GM23248 (cell line): ENCODE results near the gene ARHGAP26. TPM values are rescaled to one million over a fixed set of nuclear protein-coding genes. Genes with fewer than 3 reads are reported as not detected.
A peak's percentile ranks its signal among the peaks of the same experiment; 100 is the strongest.

Experiments used
- DNase-seq: peaks from one replicate; pipeline ENCODE4 v3.0.0-alpha.2; 2015
- H2AFZ ChIP-seq: fragments of 200-600 bp; sonication (generic); 2 replicates; pipeline ENCODE4 v1.6.1; 2016; ENCODE audit warnings: antibody characterized with exemption
- H3F3A ChIP-seq: fragments of 200-600 bp; sonication (generic); 2 replicates; pipeline ENCODE4 v1.6.1; 2016; ENCODE audit warnings: mild to moderate bottlenecking, antibody characterized with exemption, mixed run types; ENCODE audit not compliant: insufficient read depth
- H3K27ac ChIP-seq: fragments of 200-600 bp; sonication (generic); 2 replicates; pipeline ENCODE4 v1.5.1; 2016; ENCODE audit warnings: mild to moderate bottlenecking
- H3K27me3 ChIP-seq: fragments of 200-600 bp; sonication (generic); replicated peaks from 2 replicates; pipeline ENCODE4 v1.6.1; 2016; ENCODE audit warnings: mild to moderate bottlenecking; ENCODE audit not compliant: insufficient read depth
- H3K36me3 ChIP-seq: fragments of 200-600 bp; sonication (generic); 2 replicates; pipeline ENCODE4 v1.6.1; 2016; ENCODE audit warnings: low read depth, mild to moderate bottlenecking
- H3K4me1 ChIP-seq: fragments of 200-600 bp; sonication (generic); 2 replicates; pipeline ENCODE4 v1.6.1; 2016; ENCODE audit warnings: mild to moderate bottlenecking; ENCODE audit not compliant: insufficient read depth
- H3K4me2 ChIP-seq: fragments of 200-600 bp; sonication (generic); one replicate; pipeline ENCODE4 v1.6.1; 2016; ENCODE audit warnings: mild to moderate bottlenecking; ENCODE audit not compliant: unreplicated experiment
- H3K4me3 ChIP-seq: fragments of 200-600 bp; sonication (generic); 2 replicates; pipeline ENCODE4 v1.5.1; 2016; ENCODE audit warnings: mild to moderate bottlenecking
- H3K79me2 ChIP-seq: fragments of 200-600 bp; sonication (generic); 2 replicates; pipeline ENCODE4 v1.6.1; 2016; ENCODE audit warnings: mild to moderate bottlenecking; ENCODE audit not compliant: insufficient read depth
- H3K9ac ChIP-seq: fragments of 200-600 bp; sonication (generic); 2 replicates; pipeline ENCODE4 v1.6.1; 2016; ENCODE audit warnings: mild to moderate bottlenecking
- H3K9me2 ChIP-seq: fragments of 200-600 bp; sonication (generic); 2 replicates; pipeline ENCODE4 v1.6.1; 2016; ENCODE audit warnings: mixed run types, mild to moderate bottlenecking, moderate library complexity; ENCODE audit not compliant: insufficient read depth
- H3K9me3 ChIP-seq: fragments of 200-600 bp; sonication (generic); one replicate; pipeline ENCODE4 v1.6.1; 2017; ENCODE audit warnings: low read depth
- H4K20me1 ChIP-seq: fragments of 200-600 bp; sonication (generic); 2 replicates; pipeline ENCODE4 v1.6.0; 2016; ENCODE audit not compliant: insufficient read depth
- EZH2 ChIP-seq: fragments of 200-600 bp; sonication (generic); IDR thresholded peaks from 2 replicates; pipeline ENCODE4 v1.6.1; 2018; ENCODE audit warnings: antibody characterized with exemption, mild to moderate bottlenecking; ENCODE audit not compliant: insufficient read depth, poor library complexity, severe bottlenecking
- EZH2phosphoT487 ChIP-seq: fragments of 200-600 bp; sonication (generic); IDR thresholded peaks from 2 replicates; pipeline ENCODE4 v1.6.1; 2018; ENCODE audit warnings: antibody characterized with exemption, moderate library complexity, mild to moderate bottlenecking, low read depth; ENCODE audit not compliant: insufficient read depth
- WGBS, 2 experiments: methylation state at CpG; one replicate each; pipeline ENCODE4 v1.1.6; 2015 to 2017; ENCODE audit warnings: low lambda C conversion rate in 2 of 2, low coverage in 1 of 2; ENCODE audit errors: missing lambda C conversion rate in 2 of 2; 5-methylcytosine and 5-hydroxymethylcytosine counted together
- in situ Hi-C: fragments of 300-500 bp; cut with MboI; formaldehyde crosslinking; loops from 2 replicates; pipeline ENCODE4 v1.15.0; 2020
- polyA plus RNA-seq: library from polyadenylated mRNA; unstranded; fragments of >200 nt; fragmentation: Nextera tagmentation; extraction: Ambion mirVana; gene quantifications from 2 replicates; pipeline ENCODE4 v1.2.1, GENCODE V29; 2016
- total RNA-seq: library from RNA; depleted of rRNA; stranded (reverse); fragments of >200 nt; shearing (Covaris generic); gene quantifications from 2 replicates; pipeline ENCODE4 v1.2.3, GENCODE V29; 2014

Gene ARHGAP26
- total and polyA plus RNA-seq, 2 experiments from 2014 or later, result 1.6 to 1.7 TPM

- no peak overlapping the region for H3K4me2 ChIP-seq
- H3K36me3 ChIP-seq, result no peaks in the 10 kb centered on the region
- no peak overlapping the region for H2AFZ ChIP-seq
- 84 to 90% methylated on average over 4 of the region's 4 CpGs for WGBS, 2 experiments
- H3K4me3 ChIP-seq, result no peak overlapping the region
- H4K20me1 ChIP-seq, result no peaks in the 10 kb centered on the region
- TF ChIP-seq EZH2, result no peak
- TF ChIP-seq EZH2phosphoT487, result no peak
- in situ Hi-C loops, result no loop called here
- no peak overlapping the region for H3K9ac ChIP-seq
- no peak for DNase-seq
- H3K27me3 ChIP-seq, result no peaks in the 10 kb centered on the region
- H3F3A ChIP-seq, result peaks cover 5% of the 10 kb centered on the region; the same call in 1 of the 2 replicates
- no peaks in the 10 kb centered on the region for H3K79me2 ChIP-seq
- no peaks in the 10 kb centered on the region for H3K9me2 ChIP-seq
- peaks cover 13% of the 10 kb centered on the region; the same call in 1 of the 2 replicates for H3K4me1 ChIP-seq
- no peaks in the 10 kb centered on the region for H3K9me3 ChIP-seq
- H3K27ac ChIP-seq, result no peak overlapping the region
These were observed 81.6 kb downstream of the ARHGAP26 start for GRCh38 chr5:142851731-142852130.

DNA sequence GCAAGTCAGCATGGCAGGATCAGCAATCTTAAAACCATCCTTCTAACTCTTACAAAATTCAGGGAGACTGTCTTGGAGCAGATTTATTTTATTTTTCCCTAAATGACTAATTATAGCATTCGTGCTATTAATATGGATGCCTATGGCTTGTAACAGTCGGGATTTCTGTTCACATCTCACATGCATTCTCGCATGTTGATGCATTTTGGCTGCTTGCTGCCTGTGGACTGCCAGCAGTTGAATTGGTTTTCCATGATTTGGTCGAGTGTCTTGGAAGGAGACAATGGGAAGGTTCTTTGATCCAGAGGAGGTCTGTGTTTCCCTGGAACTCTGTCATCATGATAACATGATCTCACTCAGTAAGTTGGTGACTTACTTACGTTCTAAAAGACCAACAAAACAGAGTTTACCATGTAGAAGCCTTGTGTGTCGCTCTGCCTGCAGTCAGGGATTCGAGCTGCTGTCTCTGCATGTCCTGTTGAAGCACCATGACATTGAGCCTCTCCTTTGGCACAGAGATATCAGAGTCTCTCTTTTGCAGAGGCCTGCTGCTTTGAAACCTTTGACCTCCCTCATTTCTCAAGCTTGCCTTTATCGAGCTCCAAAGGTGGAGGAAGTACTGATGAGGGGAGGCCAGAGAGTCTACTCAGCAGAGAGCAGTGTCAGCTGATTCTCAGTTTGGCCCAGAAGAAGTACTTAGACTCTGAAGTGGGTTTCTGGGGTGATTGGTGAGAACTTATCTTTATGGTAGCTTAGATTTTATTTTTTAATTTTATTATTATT, 82.4 kb downstream of the ARHGAP26 start:
- H2AFZ ChIP-seq, result no peak overlapping the region
- no peak overlapping the region for H3K9ac ChIP-seq
- 40 to 41% methylated on average over 8 of the region's 8 CpGs for whole genome bisulfite sequencing, 2 experiments
- no peaks in the 10 kb centered on the region for H3K9me3 ChIP-seq
- H3K4me3 ChIP-seq, result no peak overlapping the region
- H3K4me2 ChIP-seq, result no peak overlapping the region
- TF ChIP-seq EZH2 (no peak), EZH2phosphoT487 (no peak)
- no peaks in the 10 kb centered on the region for H4K20me1 ChIP-seq
- H3K36me3 ChIP-seq, result no peaks in the 10 kb centered on the region
- H3K9me2 ChIP-seq, result no peaks in the 10 kb centered on the region
- in situ Hi-C loops, result no loop called here
- H3K4me1 ChIP-seq, result peaks cover 12% of the 10 kb centered on the region; the same call in 1 of the 2 replicates
- DNase-seq, result peak; percentile 34
- no peaks in the 10 kb centered on the region for H3K79me2 ChIP-seq
- no peak overlapping the region for H3K27ac ChIP-seq
- no peaks in the 10 kb centered on the region for H3K27me3 ChIP-seq
- peaks cover 5% of the 10 kb centered on the region; the same call in 1 of the 2 replicates for H3F3A ChIP-seq

- H3K9ac ChIP-seq, result no peak overlapping the region
- DNase-seq, result no peak
- in situ Hi-C loops, result no loop called here
- no peak overlapping the region for H2AFZ ChIP-seq
- no peaks in the 10 kb centered on the region for H3K9me2 ChIP-seq
- 74 to 78% methylated on average over 4 of the region's 4 CpGs for WGBS, 2 experiments
- H3K4me2 ChIP-seq, result no peak overlapping the region
- no peaks in the 10 kb centered on the region for H3K36me3 ChIP-seq
- TF ChIP-seq EZH2, result no peak
- no peak for TF ChIP-seq EZH2phosphoT487
- no peaks in the 10 kb centered on the region for H4K20me1 ChIP-seq
- H3K79me2 ChIP-seq, result no peaks in the 10 kb centered on the region
- peaks cover 3% of the 10 kb centered on the region; the same call in 1 of the 2 replicates for H3F3A ChIP-seq
- H3K27me3 ChIP-seq, result no peaks in the 10 kb centered on the region
- H3K4me3 ChIP-seq, result no peak overlapping the region
- H3K9me3 ChIP-seq, result no peaks in the 10 kb centered on the region
- no peak overlapping the region for H3K27ac ChIP-seq
- H3K4me1 ChIP-seq, result peaks cover 3% of the 10 kb centered on the region; the same call in 1 of the 2 replicates
These were observed 83.5 kb downstream of the ARHGAP26 start for GRCh38 chr5:142853682-142854081.

DNA sequence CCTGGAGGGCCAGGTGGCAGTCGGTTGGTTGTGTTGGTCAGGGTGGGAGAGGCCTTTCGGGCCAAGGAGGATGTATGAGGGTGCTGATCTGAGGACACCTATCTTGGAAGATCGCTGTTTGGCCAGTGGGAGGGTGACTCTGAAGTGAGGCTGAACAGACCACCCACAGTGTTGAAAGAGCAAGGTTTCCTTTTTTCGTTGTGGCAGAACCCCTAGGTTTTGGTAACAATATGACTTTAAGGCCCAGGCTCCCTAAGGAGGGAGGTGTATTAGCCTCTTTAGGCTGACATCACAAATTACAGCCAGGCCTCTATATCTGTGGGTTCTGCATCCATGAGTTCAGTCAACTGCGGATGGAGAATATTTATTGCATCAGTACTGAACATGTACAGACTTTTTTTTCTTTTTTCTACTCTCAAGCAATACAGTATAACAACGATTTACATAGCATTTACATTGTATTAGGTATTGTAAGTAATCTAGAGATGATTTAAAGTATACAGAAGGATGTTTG, 86.1 kb downstream of the ARHGAP26 start:
- H3K4me3 ChIP-seq, result no peak overlapping the region
- H3K4me1 ChIP-seq, result no peaks in the 10 kb centered on the region
- H3K27me3 ChIP-seq, result no peaks in the 10 kb centered on the region
- in situ Hi-C loops, result no loop called here
- WGBS, 2 experiments, result 72 to 86% methylated on average over 6 of the region's 6 CpGs
- no peaks in the 10 kb centered on the region for H3F3A ChIP-seq
- no peak overlapping the region for H3K9ac ChIP-seq
- no peak overlapping the region for H3K4me2 ChIP-seq
- no peaks in the 10 kb centered on the region for H3K9me2 ChIP-seq
- H3K9me3 ChIP-seq, result no peaks in the 10 kb centered on the region
- TF ChIP-seq EZH2 (no peak), EZH2phosphoT487 (no peak)
- H2AFZ ChIP-seq, result no peak overlapping the region
- H3K36me3 ChIP-seq, result no peaks in the 10 kb centered on the region
- H3K79me2 ChIP-seq, result no peaks in the 10 kb centered on the region
- H4K20me1 ChIP-seq, result no peaks in the 10 kb centered on the region
- no peak for DNase-seq
- H3K27ac ChIP-seq, result no peak overlapping the region
